ENCODE measurements around the gene DHRSX. TPM values are rescaled to one million over a fixed set of nuclear protein-coding genes. Genes with fewer than 3 reads are reported as not detected.
"Not testable (repeated sequence)": the region's sequence is repeated elsewhere in the genome, so short reads cannot be mapped to it uniquely, and the experiment has no call there.

Gene DHRSX
- total RNA-seq, 1 donor, result 11.0 TPM

DNA sequence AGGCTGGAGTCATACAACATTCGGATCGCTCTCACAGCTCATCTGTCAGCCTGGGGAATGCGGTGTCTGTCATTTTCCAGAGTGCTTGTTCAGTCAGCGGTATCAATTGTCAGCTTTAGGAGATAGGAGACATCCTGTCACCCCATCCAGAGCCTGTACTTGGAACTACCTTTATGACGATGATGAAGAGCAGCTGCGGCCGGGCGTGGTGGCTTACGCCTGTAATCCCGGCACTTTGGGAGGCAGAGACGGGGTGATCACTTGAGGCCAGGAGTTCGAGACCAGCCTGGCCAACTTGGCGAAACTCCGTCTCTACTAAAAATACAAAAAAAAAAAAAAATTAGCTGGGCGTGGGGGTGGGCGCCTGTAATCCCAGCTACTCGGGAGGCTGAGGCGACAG is 289.1 kb downstream of the DHRSX start:
- not testable (repeated sequence) for H3K27me3 ChIP-seq (ENCODE audit: insufficient read depth, low read length); H3K4me3 ChIP-seq (ENCODE audit: low read length); H3K4me1 ChIP-seq (ENCODE audit: insufficient read depth, low read length); H3K9me3 ChIP-seq (ENCODE audit: low read depth, low read length)

DNA sequence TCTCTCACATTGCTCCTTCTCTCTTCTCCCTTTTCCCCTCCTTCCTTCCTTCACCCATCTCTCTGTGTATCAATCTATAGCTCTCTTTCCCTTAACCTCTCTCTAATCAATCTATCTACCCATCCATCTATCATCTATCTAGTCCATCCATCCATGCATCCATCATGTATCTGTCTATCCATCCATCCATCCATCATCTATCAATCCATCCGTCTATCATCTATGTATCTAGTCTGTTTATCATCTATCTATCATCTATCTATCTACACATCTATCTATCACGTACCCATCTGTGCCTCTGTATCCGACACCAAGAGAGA is 307.5 kb downstream of the DHRSX start:
- no peaks in the 10 kb centered on the region for H3K9me3 ChIP-seq (ENCODE audit: low read depth, low read length)
- H3K27me3 ChIP-seq (ENCODE audit: insufficient read depth, low read length), result no peaks in the 10 kb centered on the region
- H3K4me1 ChIP-seq (ENCODE audit: insufficient read depth, low read length), result no peaks in the 10 kb centered on the region
- no peak overlapping the region for H3K4me3 ChIP-seq (ENCODE audit: low read length)

DNA sequence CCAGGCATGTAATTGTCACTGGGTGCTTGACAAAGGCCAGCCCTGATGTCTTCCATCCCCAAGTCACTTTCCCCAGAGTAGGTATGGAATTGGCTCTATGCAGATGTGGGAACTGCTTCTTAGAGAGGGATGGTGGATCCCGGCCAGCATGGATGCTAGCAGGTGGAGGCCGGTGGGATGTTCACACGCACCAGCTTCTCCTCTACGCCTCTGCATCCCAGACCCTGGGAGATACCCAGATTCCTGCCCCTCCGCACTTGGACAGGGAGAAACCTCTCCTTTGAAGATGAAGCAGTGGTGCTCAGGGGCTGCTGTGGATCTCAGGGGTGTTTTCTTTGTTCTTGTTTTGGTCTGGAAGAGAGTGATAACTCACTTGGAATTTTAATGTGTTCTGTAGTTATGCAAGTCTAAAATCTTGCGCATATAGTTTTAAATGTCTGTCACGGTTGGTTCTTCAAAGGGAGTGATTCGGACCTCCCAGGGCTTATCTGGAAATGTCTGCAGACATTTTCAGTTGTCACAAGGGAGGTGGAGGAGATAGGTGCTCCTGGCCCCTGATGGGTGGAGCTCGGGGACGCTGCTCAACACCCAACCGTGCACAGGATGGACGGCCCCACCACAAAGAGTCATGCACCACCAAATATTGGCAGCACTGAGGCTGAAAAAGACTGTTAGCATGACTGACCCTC is 308.0 kb downstream of the DHRSX start:
- Histone ChIP-seq H3K27me3 (ENCODE audit: insufficient read depth, low read length) (no peaks in the 10 kb centered on the region), H3K4me3 (ENCODE audit: low read length) (no peak overlapping the region), H3K9me3 (ENCODE audit: low read depth, low read length) (no peaks in the 10 kb centered on the region), H3K4me1 (ENCODE audit: insufficient read depth, low read length) (no peaks in the 10 kb centered on the region)

DNA sequence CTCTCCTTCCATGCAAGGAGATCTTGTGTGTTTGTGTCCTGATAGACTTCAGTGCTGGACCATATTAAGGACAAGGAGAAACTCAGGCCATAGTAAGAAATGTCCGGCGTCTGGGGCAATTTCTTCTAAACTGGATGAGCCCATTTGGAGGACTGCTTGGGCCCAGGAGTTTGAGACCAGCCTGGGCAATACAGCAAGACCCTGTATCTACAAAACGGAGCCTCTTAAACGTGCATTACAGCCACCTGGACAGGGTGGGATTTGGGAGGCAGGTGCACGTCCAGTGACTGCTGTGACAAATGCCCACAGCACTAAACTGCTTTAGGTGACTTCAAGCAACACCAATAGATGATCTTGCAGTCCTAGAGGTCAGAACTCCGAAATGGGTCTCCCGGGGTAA is 311.9 kb downstream of the DHRSX start:
- H3K9me3 ChIP-seq (ENCODE audit: low read depth, low read length), result peaks cover 7% of the 10 kb centered on the region
- H3K27me3 ChIP-seq (ENCODE audit: insufficient read depth, low read length), result no peaks in the 10 kb centered on the region
- H3K4me3 ChIP-seq (ENCODE audit: low read length), result no peak overlapping the region
- H3K4me1 ChIP-seq (ENCODE audit: insufficient read depth, low read length), result no peaks in the 10 kb centered on the region

DNA sequence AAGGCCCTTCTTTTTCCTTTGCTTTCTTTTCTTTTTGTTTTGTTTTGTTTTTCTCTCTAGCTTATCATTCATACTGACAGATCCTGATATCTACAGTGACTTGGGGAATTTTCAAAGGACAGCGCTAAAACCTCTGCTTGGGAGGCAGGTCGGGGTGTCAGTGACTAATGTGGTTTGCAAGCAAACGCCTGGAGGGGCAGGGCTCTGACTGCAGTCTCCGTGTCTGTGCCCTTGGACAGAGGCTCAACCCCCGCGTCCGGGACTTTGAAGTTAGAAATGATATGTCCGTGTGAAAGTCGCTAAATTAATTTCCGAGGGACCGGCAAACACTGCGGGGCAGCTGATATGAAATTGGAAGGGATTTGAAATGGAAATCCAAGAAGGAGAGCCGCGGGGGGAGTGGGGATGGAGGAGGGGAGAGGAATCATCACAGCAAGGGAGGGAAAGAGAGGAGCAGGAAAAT is 312.4 kb downstream of the DHRSX start:
- Histone ChIP-seq H3K4me1 (ENCODE audit: insufficient read depth, low read length) (no peaks in the 10 kb centered on the region), H3K9me3 (ENCODE audit: low read depth, low read length) (peaks cover 7% of the 10 kb centered on the region), H3K4me3 (ENCODE audit: low read length) (no peak overlapping the region), H3K27me3 (ENCODE audit: insufficient read depth, low read length) (no peaks in the 10 kb centered on the region)

DNA sequence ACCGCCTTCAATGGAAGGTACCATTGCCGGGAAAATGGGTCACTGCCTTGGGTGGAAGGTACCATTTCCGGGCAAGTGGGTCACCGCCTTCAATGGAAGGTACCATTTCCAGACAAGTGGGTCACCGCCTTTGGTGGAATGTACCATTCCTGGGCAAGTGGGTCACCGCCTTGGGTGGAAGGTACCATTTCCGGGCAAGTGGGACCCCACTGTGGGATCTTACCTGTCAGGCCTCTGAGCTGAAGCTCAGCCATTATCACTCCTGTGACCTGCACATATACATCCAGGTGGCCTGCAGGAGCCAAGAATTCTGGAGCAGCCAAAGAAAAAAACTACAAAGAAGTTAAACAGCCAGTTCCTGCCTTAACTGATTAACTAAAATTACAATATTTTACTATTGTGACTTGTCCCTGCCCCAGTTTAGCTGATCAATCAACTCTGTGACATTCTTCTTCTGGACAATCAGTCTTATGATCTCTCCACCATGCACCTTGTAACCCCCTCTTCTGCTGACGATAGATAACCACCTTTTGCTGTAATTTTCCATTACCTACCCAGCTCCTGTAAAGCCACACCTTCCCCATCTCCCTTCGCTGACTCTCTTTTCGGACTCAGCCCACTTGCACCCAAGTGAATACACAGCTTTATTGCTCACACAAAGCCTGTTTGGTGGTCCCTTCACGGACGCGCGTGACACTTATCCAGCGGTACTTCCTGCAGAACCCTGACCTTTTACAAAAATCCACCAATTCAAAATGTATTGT is 313.2 kb downstream of the DHRSX start:
- peaks cover 7% of the 10 kb centered on the region for H3K9me3 ChIP-seq (ENCODE audit: low read depth, low read length)
- no peaks in the 10 kb centered on the region for H3K27me3 ChIP-seq (ENCODE audit: insufficient read depth, low read length)

DNA sequence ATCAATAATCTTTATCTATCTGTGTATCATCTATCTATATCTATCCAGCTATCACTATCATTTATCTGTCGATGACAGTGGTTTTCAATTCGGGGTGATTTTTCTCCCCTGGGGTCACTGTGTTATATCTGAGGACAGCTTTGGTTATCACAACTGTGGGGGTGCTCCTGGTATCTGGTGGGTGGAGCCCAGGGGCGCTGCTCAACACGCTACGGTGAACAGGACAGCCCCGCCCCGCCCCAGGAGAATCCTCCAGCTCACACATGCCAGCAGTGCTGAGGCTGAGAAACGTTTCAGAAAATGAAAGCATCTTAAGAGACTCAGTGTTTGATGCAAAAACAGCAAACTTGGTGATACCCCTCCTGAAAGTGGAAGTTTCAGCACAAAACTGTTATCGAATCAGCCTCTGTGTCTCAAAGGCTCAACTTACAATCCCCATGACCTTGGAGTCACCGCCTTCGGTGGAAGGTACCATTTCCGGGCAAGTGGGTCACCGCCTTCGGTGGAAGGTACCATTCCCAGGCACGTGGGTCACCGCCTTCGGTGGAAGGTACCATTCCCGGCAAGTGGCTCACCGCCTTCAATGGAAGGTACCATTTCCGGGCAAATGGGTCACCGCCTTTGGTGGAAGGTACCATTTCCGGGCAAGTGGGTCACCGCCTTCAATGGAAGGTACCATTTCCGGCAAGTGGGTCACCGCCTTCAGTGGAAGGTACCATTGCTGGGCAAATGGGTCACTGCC is 315.3 kb downstream of the DHRSX start:
- H3K4me1 ChIP-seq (ENCODE audit: insufficient read depth, low read length), result no peaks in the 10 kb centered on the region
- no peak overlapping the region for H3K4me3 ChIP-seq (ENCODE audit: low read length)
- H3K9me3 ChIP-seq (ENCODE audit: low read depth, low read length), result peaks cover 7% of the 10 kb centered on the region
- H3K27me3 ChIP-seq (ENCODE audit: insufficient read depth, low read length), result no peaks in the 10 kb centered on the region

More for the DNA sequence above, 313.2 kb downstream of the DHRSX start:
- H3K4me3 ChIP-seq (ENCODE audit: low read length), result no peak overlapping the region
- H3K4me1 ChIP-seq (ENCODE audit: insufficient read depth, low read length), result no peaks in the 10 kb centered on the region

DNA sequence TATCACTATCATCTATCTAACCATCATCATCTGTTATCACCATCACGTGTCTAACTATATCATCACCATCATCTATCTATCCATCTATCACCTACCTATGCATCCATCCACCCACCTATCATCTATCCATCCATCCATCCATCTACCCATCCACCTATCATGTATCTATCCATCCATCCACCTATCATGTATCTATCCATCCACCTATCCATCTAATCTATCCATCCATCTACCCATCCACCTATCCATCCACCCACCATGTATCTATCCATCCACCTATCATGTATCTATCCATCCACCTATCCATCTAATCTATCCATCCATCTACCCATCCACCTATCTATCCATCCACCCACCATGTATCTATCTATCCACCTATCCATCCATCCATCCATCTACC is 316.7 kb downstream of the DHRSX start:
- H3K4me3 ChIP-seq (ENCODE audit: low read length), result no peak overlapping the region
- H3K27me3 ChIP-seq (ENCODE audit: insufficient read depth, low read length), result no peaks in the 10 kb centered on the region
- peaks cover 7% of the 10 kb centered on the region for H3K9me3 ChIP-seq (ENCODE audit: low read depth, low read length)
- H3K4me1 ChIP-seq (ENCODE audit: insufficient read depth, low read length), result no peaks in the 10 kb centered on the region

DNA sequence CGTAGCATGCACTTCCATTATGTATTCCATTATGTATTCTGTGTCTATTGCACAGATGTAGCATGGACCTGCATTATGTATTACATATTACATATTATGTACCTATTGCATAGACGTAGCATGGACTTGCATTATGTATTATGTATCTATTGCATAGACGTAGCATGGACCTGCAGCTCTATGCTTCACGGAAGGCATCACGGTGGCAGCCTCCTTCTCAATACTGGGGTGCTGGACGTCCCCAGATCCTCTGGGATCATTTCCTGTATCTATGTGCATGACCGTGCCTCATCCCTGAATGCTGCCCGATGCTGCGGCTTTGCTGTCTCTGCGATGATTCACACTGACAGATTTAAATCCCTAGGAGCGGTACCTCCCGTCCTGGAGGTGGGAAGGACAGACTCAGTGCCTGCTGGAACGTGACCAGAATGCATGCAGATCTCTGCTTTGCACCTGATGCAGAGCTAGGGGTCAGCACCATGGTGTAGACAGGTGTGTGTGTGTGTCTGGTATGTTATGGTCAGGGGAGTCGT is 317.5 kb downstream of the DHRSX start:
- no peaks in the 10 kb centered on the region for H3K27me3 ChIP-seq (ENCODE audit: insufficient read depth, low read length)
- no peaks in the 10 kb centered on the region for H3K4me1 ChIP-seq (ENCODE audit: insufficient read depth, low read length)
- no peak overlapping the region for H3K4me3 ChIP-seq (ENCODE audit: low read length)
- peaks cover 7% of the 10 kb centered on the region for H3K9me3 ChIP-seq (ENCODE audit: low read depth, low read length)

DNA sequence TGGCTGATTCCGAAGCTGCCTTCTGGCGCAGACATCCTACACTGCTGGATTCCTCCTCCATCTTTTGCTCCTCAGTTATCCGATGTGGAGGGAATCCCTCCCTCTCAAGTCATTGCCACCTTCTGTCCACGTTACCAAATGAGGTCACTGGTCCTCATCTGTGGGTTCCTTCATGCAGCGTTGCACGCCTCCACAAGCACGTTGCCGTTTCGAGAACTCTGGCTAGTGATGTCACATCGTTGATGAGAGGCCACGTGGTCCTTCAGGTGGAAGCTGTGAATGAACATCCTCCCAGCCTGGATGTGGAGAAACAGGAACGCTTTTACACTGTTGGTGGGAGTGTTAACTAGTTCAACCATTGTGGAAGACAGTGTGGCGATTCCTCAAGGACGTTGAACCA is 323.2 kb downstream of the DHRSX start:
- H3K4me3 ChIP-seq (ENCODE audit: low read length), result no peak overlapping the region
- H3K4me1 ChIP-seq (ENCODE audit: insufficient read depth, low read length), result no peaks in the 10 kb centered on the region
- no peaks in the 10 kb centered on the region for H3K27me3 ChIP-seq (ENCODE audit: insufficient read depth, low read length)
- no peaks in the 10 kb centered on the region for H3K9me3 ChIP-seq (ENCODE audit: low read depth, low read length)

DNA sequence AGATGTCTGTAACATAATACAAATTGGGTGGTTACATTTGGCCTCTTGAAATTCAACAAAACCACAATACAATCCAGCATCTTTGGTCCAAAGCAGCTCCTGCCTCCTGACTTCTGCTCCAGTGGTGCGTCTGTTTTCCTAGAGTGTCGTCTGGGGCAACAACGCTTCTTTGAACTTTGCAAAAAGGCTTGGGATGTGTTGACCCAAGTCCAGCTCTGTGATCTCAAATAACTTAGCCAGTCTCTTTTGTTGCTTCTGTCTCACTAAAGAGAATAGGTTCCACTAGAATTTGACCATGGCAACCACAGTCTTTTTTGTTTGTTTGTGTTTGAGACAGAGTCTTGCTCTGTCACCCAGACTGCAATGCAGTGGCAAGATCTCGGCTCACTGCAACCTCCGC is 324.0 kb downstream of the DHRSX start:
- Histone ChIP-seq H3K9me3 (ENCODE audit: low read depth, low read length) (no peaks in the 10 kb centered on the region), H3K4me1 (ENCODE audit: insufficient read depth, low read length) (no peaks in the 10 kb centered on the region), H3K4me3 (ENCODE audit: low read length) (no peak overlapping the region), H3K27me3 (ENCODE audit: insufficient read depth, low read length) (no peaks in the 10 kb centered on the region)

DNA sequence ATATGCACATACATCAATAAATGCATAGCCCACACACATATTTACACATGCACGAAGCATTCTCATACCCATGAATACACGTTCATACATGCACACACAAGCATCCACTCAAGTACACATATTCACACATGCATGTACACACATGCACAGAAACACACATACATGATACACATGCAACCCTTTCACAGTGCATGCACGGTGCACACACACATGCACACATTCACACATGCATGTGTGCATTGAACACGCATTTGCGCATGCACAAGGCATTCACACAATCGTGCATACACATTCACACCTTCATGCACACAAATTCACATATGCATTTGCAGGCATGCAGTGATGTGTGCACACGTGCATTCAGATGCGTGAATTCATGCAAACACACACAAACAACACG is 324.5 kb downstream of the DHRSX start:
- H3K27me3 ChIP-seq (ENCODE audit: insufficient read depth, low read length), result no peaks in the 10 kb centered on the region
- no peak overlapping the region for H3K4me3 ChIP-seq (ENCODE audit: low read length)
- no peaks in the 10 kb centered on the region for H3K4me1 ChIP-seq (ENCODE audit: insufficient read depth, low read length)
- no peaks in the 10 kb centered on the region for H3K9me3 ChIP-seq (ENCODE audit: low read depth, low read length)

DNA sequence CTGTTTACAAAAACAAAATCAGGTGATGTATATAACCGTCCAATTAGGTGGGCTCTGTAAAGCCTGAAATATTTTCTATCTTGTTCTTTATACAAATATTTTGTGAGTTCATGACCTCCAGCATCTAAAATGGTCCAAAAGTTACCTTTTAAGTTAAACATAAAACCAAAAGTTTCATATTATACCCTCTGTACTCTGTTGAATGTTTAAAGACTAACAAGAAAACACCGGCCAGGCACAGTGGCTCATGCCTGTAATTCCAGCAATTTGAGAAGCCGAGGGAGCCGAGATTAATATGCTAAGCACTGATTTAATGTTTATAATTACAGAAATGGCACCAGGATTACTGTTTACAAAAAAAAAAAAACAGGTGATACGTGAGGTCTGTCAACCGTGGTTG is 328.4 kb downstream of the DHRSX start:
- Histone ChIP-seq H3K9me3 (ENCODE audit: low read depth, low read length) (no peaks in the 10 kb centered on the region), H3K27me3 (ENCODE audit: insufficient read depth, low read length) (no peaks in the 10 kb centered on the region), H3K4me1 (ENCODE audit: insufficient read depth, low read length) (no peaks in the 10 kb centered on the region), H3K4me3 (ENCODE audit: low read length) (no peak overlapping the region)

All from mononuclear cell (primary cell).